Keratinocyte (primary cell): Measurements from ENCODE around the gene STRADA.

Experiments
- EZH2 ChIP-seq: IDR thresholded peaks from one replicate; pipeline ENCODE4 v1.6.1; 2012; ENCODE audit warnings: inconsistent platforms, mild to moderate bottlenecking, low read length, moderate library complexity
- TF ChIP-seq, protein P1 (sequence below), 3 experiments: IDR thresholded peaks in 1 of 3; conservative IDR thresholded peaks in 1 of 3; optimal IDR thresholded peaks in 1 of 3; 2 replicates in 2 of 3; 3 replicates in 1 of 3; pipeline versions ENCODE3 to v1.5.1; 2011; ENCODE audit warnings: low read length in 3 of 3, mild to moderate bottlenecking in 3 of 3, moderate library complexity in 2 of 3, control low read depth in 1 of 3, inconsistent platforms in 1 of 3; ENCODE audit not compliant: insufficient read depth in 2 of 3; ENCODE audit errors: extremely low read depth in 1 of 3

DNA sequence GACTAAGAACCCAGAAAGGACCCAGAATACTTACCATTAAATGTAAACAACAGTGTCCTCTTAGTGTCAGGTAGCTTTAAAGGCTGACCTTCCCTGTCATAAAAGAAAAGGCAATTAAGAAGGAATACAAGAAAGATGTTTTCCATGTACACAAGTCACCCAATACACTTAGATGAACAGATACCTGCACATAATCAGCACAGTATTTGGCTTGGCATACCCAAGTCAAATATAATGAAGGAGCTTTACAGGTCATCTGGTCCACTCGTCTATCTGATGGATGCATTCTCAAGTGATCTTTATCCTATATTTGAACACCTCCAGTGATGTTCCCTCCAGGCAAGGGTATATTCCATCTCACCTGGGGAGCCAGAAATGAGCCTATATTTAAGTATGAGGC lies 11.1 kb upstream of the STRADA start:
- TF ChIP-seq, protein P1, sequence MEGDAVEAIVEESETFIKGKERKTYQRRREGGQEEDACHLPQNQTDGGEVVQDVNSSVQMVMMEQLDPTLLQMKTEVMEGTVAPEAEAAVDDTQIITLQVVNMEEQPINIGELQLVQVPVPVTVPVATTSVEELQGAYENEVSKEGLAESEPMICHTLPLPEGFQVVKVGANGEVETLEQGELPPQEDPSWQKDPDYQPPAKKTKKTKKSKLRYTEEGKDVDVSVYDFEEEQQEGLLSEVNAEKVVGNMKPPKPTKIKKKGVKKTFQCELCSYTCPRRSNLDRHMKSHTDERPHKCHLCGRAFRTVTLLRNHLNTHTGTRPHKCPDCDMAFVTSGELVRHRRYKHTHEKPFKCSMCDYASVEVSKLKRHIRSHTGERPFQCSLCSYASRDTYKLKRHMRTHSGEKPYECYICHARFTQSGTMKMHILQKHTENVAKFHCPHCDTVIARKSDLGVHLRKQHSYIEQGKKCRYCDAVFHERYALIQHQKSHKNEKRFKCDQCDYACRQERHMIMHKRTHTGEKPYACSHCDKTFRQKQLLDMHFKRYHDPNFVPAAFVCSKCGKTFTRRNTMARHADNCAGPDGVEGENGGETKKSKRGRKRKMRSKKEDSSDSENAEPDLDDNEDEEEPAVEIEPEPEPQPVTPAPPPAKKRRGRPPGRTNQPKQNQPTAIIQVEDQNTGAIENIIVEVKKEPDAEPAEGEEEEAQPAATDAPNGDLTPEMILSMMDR (optimal IDR thresholded peaks at IDR 0.05 in 1 of 3, IDR thresholded peaks at IDR 0.05 in 1 of 3, conservative IDR thresholded peaks at IDR 0.05 in 1 of 3; ENCODE audit: extremely low read depth in 1 of 3, insufficient read depth in 2 of 3, low read length in 3 of 3), result no peak
- TF ChIP-seq EZH2, result no peak
